Left ventricle myocardium inferior (tissue), 1 donor: ENCODE data around the gene GMEB2. TPM values are rescaled to one million over a fixed set of nuclear protein-coding genes. Genes with fewer than 3 reads are reported as not detected.
"Not testable (repeated sequence)": the region's sequence is repeated elsewhere in the genome, so short reads cannot be mapped to it uniquely, and the experiment has no call there.

ENCODE experiments used
- DNase-seq: peaks from one replicate; pipeline ENCODE4 v3.0.0-alpha.2; 2020
- H3K27ac ChIP-seq: fragments of 200-600 bp; replicated peaks from 2 replicates; pipeline ENCODE4 v1.8.0; 2021
- H3K27me3 ChIP-seq: fragments of 200-600 bp; 2 replicates; pipeline ENCODE4 v1.8.0; 2021; ENCODE audit warnings: low read depth
- H3K36me3 ChIP-seq: fragments of 200-600 bp; 2 replicates; pipeline ENCODE4 v1.8.0; 2021
- H3K4me1 ChIP-seq: fragments of 200-600 bp; 2 replicates; pipeline ENCODE4 v1.8.0; 2021
- H3K4me3 ChIP-seq: fragments of 200-600 bp; 2 replicates; pipeline ENCODE4 v1.8.0; 2021; ENCODE audit warnings: mild to moderate bottlenecking, moderate library complexity
- H3K9me3 ChIP-seq: fragments of 200-600 bp; replicated peaks from 2 replicates; pipeline ENCODE4 v1.8.0; 2021
- intact Hi-C: fragments of 100-400 bp; cut with micrococcal nuclease; formaldehyde crosslinking; loops from one replicate; pipeline ENCODE4 v1.11.0; 2022
- total RNA-seq: library from RNA; stranded (reverse); fragmentation: NEBNext Ultra II Directional; extraction: Animal tissue kit (Norgen Biotek cat#: 25700); gene quantifications from one replicate; pipeline ENCODE4 v1.2.1, GENCODE V29; 2021
- TF ChIP-seq, protein P1 (sequence below): fragments of 200-600 bp; IDR thresholded peaks from 2 replicates; pipeline ENCODE4 v1.8.0; 2021; ENCODE audit warnings: antibody characterized with exemption, mild to moderate bottlenecking, borderline replicate concordance
- donor health status: DM: no; HTN: yes; CAD: no; lungs with severe emphysema.

GMEB2 gene
- total RNA-seq, 1 donor from 2014 or later = 5.3 TPM

GRCh38 chr20:63572071-63572787 is 54.7 kb downstream of the GMEB2 start:
- no peak for DNase-seq
- no peak overlapping the region for H3K4me3 ChIP-seq

DNA sequence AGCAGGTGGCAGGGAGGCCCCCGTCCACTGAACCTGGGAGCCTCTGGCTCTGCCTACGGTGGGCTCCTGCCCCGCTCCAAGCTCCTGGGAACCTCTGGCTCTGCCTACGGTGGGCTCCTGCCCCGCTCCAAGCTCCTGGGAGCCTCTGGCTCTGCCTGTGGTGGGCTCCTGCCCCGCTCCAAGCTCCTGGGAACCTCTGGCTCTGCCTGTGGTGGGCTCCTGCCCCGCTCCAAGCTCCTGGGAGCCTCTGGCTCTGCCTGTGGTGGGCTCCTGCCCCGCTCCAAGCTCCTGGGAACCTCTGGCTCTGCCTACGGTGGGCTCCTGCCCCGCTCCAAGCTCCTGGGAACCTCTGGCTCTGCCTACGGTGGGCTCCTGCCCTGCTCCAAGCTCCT is 55.8 kb downstream of the GMEB2 start:
- intact Hi-C loops, H3K27ac ChIP-seq, H3K9me3 ChIP-seq, DNase-seq, H3K27me3 ChIP-seq, H3K4me3 ChIP-seq: not testable (repeated sequence)
- peaks cover 24% of the 10 kb centered on the region for H3K36me3 ChIP-seq
- H3K4me1 ChIP-seq = peaks cover 31% of the 10 kb centered on the region

More at GRCh38 chr20:63572071-63572787, 54.7 kb downstream of the GMEB2 start:
- intact Hi-C loops = no loop called here
- peaks cover 14% of the 10 kb centered on the region for H3K36me3 ChIP-seq
- H3K9me3 ChIP-seq = no peaks in the 10 kb centered on the region
- H3K4me1 ChIP-seq = peaks cover 36% of the 10 kb centered on the region
- peak overlapping the region; percentile 90 for H3K27ac ChIP-seq
- no peaks in the 10 kb centered on the region for H3K27me3 ChIP-seq
- TF ChIP-seq, protein P1, sequence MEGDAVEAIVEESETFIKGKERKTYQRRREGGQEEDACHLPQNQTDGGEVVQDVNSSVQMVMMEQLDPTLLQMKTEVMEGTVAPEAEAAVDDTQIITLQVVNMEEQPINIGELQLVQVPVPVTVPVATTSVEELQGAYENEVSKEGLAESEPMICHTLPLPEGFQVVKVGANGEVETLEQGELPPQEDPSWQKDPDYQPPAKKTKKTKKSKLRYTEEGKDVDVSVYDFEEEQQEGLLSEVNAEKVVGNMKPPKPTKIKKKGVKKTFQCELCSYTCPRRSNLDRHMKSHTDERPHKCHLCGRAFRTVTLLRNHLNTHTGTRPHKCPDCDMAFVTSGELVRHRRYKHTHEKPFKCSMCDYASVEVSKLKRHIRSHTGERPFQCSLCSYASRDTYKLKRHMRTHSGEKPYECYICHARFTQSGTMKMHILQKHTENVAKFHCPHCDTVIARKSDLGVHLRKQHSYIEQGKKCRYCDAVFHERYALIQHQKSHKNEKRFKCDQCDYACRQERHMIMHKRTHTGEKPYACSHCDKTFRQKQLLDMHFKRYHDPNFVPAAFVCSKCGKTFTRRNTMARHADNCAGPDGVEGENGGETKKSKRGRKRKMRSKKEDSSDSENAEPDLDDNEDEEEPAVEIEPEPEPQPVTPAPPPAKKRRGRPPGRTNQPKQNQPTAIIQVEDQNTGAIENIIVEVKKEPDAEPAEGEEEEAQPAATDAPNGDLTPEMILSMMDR = no peak

DNA sequence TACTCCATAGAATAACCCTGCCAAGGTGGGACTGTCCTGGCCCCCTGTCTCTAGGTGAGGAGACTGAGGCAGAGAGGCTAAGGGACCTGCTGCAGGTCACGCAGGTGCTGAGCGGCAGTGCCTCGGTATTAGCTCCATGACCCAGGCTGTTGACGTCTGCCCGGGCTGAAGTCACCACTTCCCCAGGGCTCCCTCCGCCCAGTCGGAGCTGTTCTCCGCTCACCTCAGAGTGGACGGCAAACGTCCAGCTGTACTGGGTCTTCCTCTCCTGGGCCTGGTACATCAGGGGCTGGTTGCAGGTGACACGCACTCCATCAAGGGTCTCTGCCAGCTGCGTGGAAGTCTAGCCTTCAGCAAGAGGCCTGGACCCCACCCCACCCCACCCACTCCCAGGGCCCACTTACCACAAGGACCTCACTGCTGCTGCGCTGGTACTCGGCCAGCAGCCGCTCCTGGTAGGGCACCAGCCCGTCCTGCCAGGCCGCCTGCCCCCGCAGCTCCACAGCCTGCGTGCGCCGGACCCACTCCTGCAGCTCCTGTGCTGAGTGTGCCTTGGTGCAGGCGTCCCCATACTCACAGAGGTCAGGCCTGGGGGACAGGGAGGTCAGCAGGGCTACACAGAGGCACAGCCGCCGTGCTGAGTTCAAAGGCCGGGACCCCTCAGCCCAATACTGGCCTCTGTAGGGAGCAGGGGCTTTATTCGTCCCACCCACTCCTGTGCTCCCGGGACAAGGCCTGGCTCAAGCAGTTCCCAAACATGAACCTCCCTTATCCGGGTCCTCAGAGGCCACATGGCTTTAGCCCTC is 56.4 kb downstream of the GMEB2 start:
- peaks cover 30% of the 10 kb centered on the region for H3K36me3 ChIP-seq

GRCh38 chr20:63568986-63569949 is 57.6 kb downstream of the GMEB2 start:
- peaks cover 15% of the 10 kb centered on the region for H3K4me1 ChIP-seq
- H3K4me3 ChIP-seq = no peak overlapping the region
- H3K27me3 ChIP-seq = no peaks in the 10 kb centered on the region
- no peak overlapping the region for H3K27ac ChIP-seq
- intact Hi-C loops = no loop called here
- peaks cover 42% of the 10 kb centered on the region for H3K36me3 ChIP-seq
- no peak for DNase-seq
- TF ChIP-seq, protein P1 = no peak
- no peaks in the 10 kb centered on the region for H3K9me3 ChIP-seq

More for the DNA sequence above, 56.4 kb downstream of the GMEB2 start:
- TF ChIP-seq, protein P1 = no peak
- H3K9me3 ChIP-seq = no peaks in the 10 kb centered on the region
- no peak overlapping the region for H3K27ac ChIP-seq
- no peaks in the 10 kb centered on the region for H3K27me3 ChIP-seq
- DNase-seq = no peak
- intact Hi-C loops = no loop called here
- peaks cover 27% of the 10 kb centered on the region for H3K4me1 ChIP-seq
- no peak overlapping the region for H3K4me3 ChIP-seq

DNA sequence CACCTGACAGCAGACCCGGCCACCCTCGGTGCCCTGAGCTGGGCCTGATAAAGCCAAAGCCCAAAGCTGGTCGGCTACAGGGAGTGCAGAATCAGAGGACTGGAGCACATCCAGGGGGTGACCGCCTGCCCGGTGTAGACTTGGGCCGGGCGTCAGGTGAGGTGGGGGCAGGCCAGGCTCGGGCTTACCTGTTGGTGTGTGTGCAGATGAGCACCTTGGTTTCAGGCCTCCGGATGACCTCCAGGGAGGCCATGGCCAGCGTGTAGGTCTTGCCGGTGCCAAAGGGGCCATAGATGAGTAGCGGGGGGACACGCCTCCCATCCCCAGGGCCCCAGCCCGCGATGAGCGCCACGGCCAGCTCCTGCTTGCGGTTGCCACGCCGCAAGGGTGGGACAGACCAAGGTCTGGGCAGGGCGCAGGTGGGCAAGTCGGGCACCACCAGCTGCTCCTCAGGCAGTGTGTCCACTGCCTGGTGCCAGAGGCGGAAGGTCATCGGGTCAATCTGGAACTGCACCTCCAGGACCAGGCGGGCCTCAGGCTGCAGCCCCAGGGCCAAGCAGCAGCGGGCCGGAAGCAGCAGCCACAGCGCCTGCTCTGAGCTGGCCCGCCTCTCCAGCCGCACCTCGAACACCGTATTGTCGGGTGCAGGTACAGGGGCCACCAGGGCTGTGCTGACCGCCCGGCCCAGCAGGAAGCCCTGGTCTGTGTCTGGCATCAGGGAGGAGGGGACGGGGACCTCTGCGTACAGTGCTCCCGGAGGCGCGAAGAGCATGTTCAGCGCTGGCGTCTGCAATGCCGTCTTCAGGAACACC is 58.5 kb downstream of the GMEB2 start:
- Histone ChIP-seq H3K27ac (no peak overlapping the region), H3K27me3 (no peaks in the 10 kb centered on the region), H3K4me3 (no peak overlapping the region), H3K36me3 (peaks cover 51% of the 10 kb centered on the region), H3K4me1 (peaks cover 8% of the 10 kb centered on the region), H3K9me3 (no peaks in the 10 kb centered on the region)
- TF ChIP-seq, protein P1 = no peak
- DNase-seq = no peak
- intact Hi-C loops = no loop called here
